ENCODE results near the gene EXT2.

The EXT2 gene

DNA sequence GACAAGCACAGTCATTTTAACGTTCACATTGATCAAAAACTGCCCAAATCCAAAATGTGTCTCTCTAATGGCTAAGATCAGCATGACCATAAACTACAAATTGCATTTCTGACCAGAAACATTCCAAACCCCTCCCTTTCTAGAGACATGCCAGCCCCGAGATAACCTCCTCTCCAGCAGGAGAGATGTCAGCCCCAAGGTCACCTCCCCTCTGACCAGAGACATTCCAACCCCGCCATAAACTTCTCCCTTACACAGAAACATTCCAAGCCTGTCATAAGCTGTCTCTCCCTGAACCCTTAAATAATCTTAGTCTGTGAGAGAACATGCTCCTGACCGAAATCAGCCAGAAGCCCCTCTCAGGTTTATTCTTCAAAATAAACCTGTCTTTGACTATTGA is 6.6 kb upstream of the EXT2 start:
- ChIA-PET POLR2A (no interaction called here), CTCF (no interaction called here)
- DNase-seq (ENCODE audit: extremely low spot score), result no peak
- TF ChIP-seq FOXM1 (IDR thresholded peaks at IDR 0.05; ENCODE audit: borderline replicate concordance) (no peak), SP1 (IDR thresholded peaks at IDR 0.05) (no peak), FOXK2 (IDR thresholded peaks at IDR 0.05) (no peak), HDGF (IDR thresholded peaks at IDR 0.05; ENCODE audit: borderline replicate concordance) (no peak), FOXA1 (IDR thresholded peaks at IDR 0.05) (no peak), NFRKB (IDR thresholded peaks at IDR 0.05) (no peak)

DNA sequence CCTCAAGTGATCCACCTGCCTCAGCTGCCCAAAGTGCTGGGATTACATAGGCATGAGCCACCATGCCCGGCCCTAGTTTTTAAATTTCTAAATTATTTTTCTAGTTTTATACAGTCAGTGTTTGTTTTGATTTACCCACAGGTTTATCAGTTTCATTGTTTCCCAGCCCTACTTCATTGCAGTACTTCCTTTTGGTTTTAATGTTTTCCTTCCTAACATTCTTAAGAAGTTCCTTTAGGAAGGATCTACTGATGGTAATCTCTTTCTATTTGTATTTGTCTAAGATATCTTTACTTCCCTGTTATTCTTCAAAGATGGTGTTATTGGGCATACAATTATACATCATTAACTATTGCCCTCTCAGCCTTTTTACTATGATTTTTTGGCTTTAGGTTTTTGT is 4.9 kb upstream of the EXT2 start:
- ChIA-PET POLR2A (no interaction called here), CTCF (no interaction called here)
- TF ChIP-seq TARDBP (IDR thresholded peaks at IDR 0.05), result no peak
- TF ChIP-seq FOXM1 (IDR thresholded peaks at IDR 0.05; ENCODE audit: borderline replicate concordance), result no peak
- no peak for TF ChIP-seq BHLHE40 (IDR thresholded peaks at IDR 0.05; ENCODE audit: borderline replicate concordance)
- no peak for TF ChIP-seq LEF1 (IDR thresholded peaks at IDR 0.05; ENCODE audit: borderline replicate concordance)
- no peak for TF ChIP-seq ELF4 (IDR thresholded peaks at IDR 0.05)
- no peak for TF ChIP-seq ARNT (IDR thresholded peaks at IDR 0.05)
- no peak for TF ChIP-seq NFRKB (IDR thresholded peaks at IDR 0.05)
- TF ChIP-seq, protein P1, sequence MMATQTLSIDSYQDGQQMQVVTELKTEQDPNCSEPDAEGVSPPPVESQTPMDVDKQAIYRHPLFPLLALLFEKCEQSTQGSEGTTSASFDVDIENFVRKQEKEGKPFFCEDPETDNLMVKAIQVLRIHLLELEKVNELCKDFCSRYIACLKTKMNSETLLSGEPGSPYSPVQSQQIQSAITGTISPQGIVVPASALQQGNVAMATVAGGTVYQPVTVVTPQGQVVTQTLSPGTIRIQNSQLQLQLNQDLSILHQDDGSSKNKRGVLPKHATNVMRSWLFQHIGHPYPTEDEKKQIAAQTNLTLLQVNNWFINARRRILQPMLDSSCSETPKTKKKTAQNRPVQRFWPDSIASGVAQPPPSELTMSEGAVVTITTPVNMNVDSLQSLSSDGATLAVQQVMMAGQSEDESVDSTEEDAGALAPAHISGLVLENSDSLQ (IDR thresholded peaks at IDR 0.05), result no peak
- no peak for TF ChIP-seq SUZ12 (IDR thresholded peaks at IDR 0.05)
- TF ChIP-seq HDGF (IDR thresholded peaks at IDR 0.05; ENCODE audit: borderline replicate concordance), result no peak
- no peak for TF ChIP-seq SP1 (IDR thresholded peaks at IDR 0.05)
- TF ChIP-seq CTBP1 (IDR thresholded peaks at IDR 0.05; ENCODE audit: borderline replicate concordance), result no peak
- TF ChIP-seq ZNF384 (IDR thresholded peaks at IDR 0.05), result no peak
- TF ChIP-seq FOXA1 (IDR thresholded peaks at IDR 0.05), result no peak
- TF ChIP-seq FOXK2 (IDR thresholded peaks at IDR 0.05), result no peak
- TF ChIP-seq L3MBTL2 (conservative IDR thresholded peaks at IDR 0.05), result no peak
- no peak for DNase-seq (ENCODE audit: extremely low spot score)

DNA sequence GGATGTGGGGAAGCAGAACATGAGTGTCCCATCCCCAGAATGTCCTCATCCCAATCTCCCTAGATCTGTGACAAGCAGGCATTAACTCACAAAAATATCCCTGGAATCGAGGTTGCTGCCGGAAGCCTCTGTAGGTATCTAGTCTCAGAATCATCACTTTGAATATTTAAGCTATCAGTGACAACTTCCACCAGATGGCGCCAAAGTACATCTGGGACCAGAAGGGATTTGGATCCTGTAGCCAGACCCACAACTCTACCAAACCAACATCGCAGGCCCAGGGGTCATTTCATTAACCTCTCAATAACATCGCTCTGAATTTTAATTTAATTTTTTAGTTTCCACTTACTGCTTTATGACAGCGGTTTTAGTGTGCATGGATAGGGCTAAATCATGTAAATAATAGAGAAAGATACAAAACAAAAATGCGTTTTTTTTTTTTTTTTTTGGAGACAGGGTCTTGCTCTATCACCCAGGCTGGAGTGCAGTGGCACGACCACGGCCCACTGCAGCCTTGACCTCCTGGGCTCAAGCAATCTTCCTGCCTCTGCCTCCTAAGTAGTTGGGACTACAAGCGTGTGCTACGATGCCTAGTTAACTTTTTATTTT is 1.1 kb upstream of the EXT2 start:
- peak; percentile 75 for DNase-seq (ENCODE audit: extremely low spot score)
- TF ChIP-seq L3MBTL2 (conservative IDR thresholded peaks at IDR 0.05) (no peak), TARDBP (IDR thresholded peaks at IDR 0.05) (no peak), FOXA1 (IDR thresholded peaks at IDR 0.05) (no peak), BHLHE40 (IDR thresholded peaks at IDR 0.05; ENCODE audit: borderline replicate concordance) (no peak), HDGF (IDR thresholded peaks at IDR 0.05; ENCODE audit: borderline replicate concordance) (no peak), ELF4 (IDR thresholded peaks at IDR 0.05) (no peak), SUZ12 (IDR thresholded peaks at IDR 0.05) (no peak), SP1 (IDR thresholded peaks at IDR 0.05) (no peak), FOXM1 (IDR thresholded peaks at IDR 0.05; ENCODE audit: borderline replicate concordance) (no peak)
- CTCF ChIA-PET, result interaction anchor here (0.6 to 3.0 kb wide), 11 partner anchors 10 to 543 kb away, joined by 3 to 16 read pairs (median 3); no protein-coding TSS in a partner anchor
- POLR2A ChIA-PET, result no interaction called here

DNA sequence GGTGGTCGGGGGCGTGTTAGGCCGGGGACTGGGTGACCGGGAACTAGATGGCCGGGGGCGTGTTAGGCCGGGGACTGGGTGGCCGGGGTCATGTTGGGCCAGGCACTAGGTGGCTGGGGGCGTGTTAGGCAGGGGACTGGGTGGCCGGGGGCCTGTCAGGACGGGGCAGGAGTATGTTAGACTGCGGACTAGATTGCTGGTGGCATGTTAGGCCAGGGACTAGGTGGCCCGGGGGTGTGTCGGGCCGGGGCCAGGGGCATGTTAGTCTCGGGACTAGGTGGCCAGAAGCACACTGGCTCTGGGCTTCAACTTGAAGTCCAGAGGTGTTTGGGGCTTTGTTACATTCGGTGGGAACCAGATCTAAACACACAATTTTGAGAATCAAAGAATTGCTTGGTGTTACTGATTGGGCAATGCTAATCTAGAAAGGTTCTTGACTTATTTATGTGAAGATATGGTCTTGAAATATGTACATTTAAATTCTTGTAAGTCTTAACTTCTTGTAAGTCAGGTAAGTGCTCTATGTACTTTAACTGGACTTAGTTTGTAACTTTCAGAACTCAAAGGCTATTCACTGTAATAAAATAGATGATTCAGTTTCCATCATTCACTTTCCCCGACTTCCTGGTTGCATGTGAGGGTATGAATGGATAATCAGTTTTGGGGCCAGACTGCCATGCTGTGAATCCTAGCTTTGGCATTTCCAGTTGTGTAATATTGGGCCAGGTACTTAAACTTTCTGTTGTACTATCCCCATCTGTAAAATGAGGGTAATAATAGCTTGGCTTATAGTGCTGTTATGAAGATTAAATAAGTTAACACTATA is 1.1 kb downstream of the EXT2 start:
- no peak for TF ChIP-seq SP1 (IDR thresholded peaks at IDR 0.05)
- TF ChIP-seq ZNF384 (IDR thresholded peaks at IDR 0.05), result no peak
- TF ChIP-seq ELF4 (IDR thresholded peaks at IDR 0.05), result no peak
- no peak for TF ChIP-seq NFRKB (IDR thresholded peaks at IDR 0.05)
- no peak for TF ChIP-seq ARNT (IDR thresholded peaks at IDR 0.05)
- no peak for TF ChIP-seq LEF1 (IDR thresholded peaks at IDR 0.05; ENCODE audit: borderline replicate concordance)
- TF ChIP-seq SUZ12 (IDR thresholded peaks at IDR 0.05), result no peak
- no peak for TF ChIP-seq FOXA1 (IDR thresholded peaks at IDR 0.05)
- ChIA-PET POLR2A (no interaction called here), CTCF (no interaction called here)
- DNase-seq (ENCODE audit: extremely low spot score), result no peak

DNA sequence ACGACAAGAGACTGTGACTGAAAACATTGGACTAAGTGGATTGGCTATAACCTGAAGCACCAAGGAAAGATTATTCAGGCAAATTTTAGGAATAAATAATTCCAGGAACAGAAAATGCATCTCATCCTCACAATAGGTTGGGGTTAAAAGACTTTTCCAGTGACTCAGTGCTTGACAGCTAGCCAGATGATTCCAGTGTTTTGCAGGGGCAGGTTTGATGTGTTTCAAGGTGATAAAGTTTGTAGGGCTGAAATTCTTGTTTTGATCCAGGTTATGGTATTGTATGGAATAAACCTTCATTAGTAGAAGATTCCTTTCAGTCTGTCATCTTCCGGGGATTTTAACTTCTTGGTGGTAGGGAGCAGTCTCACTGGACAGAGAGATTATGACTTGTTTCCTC is 2.3 kb downstream of the EXT2 start:
- ChIA-PET CTCF (no interaction called here), POLR2A (no interaction called here)
- TF ChIP-seq SUZ12 (IDR thresholded peaks at IDR 0.05), result no peak
- TF ChIP-seq FOXK2 (IDR thresholded peaks at IDR 0.05), result no peak
- no peak for TF ChIP-seq HDGF (IDR thresholded peaks at IDR 0.05; ENCODE audit: borderline replicate concordance)
- TF ChIP-seq TARDBP (IDR thresholded peaks at IDR 0.05), result no peak
- no peak for TF ChIP-seq FOXA1 (IDR thresholded peaks at IDR 0.05)
- DNase-seq (ENCODE audit: extremely low spot score), result no peak

DNA sequence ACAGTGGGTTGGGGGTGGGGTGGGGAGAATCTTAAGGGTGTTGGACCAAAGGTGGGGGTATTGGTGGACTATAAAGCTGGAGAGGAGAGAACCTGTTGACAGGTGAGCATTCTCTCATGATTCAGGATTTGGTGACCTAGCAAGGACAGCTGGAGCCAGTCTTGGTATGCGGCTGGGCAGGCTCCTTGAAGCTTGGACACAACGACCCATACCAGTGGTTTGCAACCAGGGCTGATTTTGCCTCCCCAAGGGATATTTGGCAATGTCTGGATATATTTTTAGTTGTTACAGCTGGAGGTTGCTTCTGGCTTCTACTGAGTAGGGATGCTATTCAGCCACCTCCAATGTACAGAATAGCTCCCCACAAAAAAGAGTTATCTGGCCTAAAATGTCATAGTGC is 5.6 kb downstream of the EXT2 start:
- ChIA-PET POLR2A (no interaction called here), CTCF (interaction anchor here (1.9 kb wide), 1 partner anchor 9 kb away, joined by 9 read pairs; no protein-coding TSS in a partner anchor)
- DNase-seq (ENCODE audit: extremely low spot score), result no peak
- TF ChIP-seq HDGF (IDR thresholded peaks at IDR 0.05; ENCODE audit: borderline replicate concordance), result no peak

DNA sequence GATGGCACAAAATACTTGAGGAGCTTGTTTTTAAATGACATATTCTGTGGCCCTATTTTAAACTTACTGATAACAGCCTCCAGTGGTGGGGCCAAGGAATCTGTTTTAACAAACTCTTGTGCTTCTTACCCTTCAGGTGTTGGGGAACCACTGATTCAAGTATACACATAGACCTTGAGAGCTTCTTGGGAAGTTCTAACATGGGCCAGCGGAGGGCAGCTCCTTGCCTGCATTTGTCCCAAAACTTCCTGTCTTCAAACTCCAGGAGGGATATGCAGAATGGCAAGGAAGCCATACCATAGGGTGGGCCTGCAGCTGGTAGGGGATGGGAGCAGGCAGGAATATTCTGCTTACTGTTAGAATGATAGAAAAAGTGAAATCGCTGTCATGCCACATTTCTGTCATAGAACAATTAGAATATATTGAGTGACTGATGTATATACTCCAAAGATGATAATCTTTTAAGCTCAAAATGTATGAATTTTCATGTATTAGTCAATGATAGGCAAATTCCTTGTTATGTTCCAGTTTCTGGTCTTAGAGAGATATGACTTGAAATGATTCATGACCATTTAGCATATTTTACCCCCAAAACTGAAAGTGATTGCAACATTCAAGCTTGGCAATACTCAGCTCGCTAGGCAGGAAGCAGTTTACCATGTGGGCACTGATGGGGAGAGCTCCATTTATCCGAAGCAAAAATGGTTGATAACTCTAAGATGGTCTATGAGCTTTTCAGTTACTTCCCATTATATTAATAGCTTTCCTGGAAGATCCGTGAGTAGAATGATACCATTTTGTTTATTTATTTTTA is 9.2 kb downstream of the EXT2 start:
- POLR2A ChIA-PET, result interaction anchor here (1.3 kb wide), 1 partner anchor 9 kb away, joined by 4 read pairs; the partner anchor contains the start of gene EXT2
- no peak for DNase-seq (ENCODE audit: extremely low spot score)
- TF ChIP-seq FOXM1 (IDR thresholded peaks at IDR 0.05; ENCODE audit: borderline replicate concordance) (no peak), HDGF (IDR thresholded peaks at IDR 0.05; ENCODE audit: borderline replicate concordance) (no peak), NFRKB (IDR thresholded peaks at IDR 0.05) (no peak), SP1 (IDR thresholded peaks at IDR 0.05) (no peak), ARNT (IDR thresholded peaks at IDR 0.05) (no peak), LEF1 (IDR thresholded peaks at IDR 0.05; ENCODE audit: borderline replicate concordance) (no peak), BHLHE40 (IDR thresholded peaks at IDR 0.05; ENCODE audit: borderline replicate concordance) (no peak), TARDBP (IDR thresholded peaks at IDR 0.05) (no peak), SUZ12 (IDR thresholded peaks at IDR 0.05) (no peak), ZNF384 (IDR thresholded peaks at IDR 0.05) (no peak), L3MBTL2 (conservative IDR thresholded peaks at IDR 0.05) (no peak), ELF4 (IDR thresholded peaks at IDR 0.05) (no peak), CTBP1 (IDR thresholded peaks at IDR 0.05; ENCODE audit: borderline replicate concordance) (no peak), FOXA1 (IDR thresholded peaks at IDR 0.05) (no peak), FOXK2 (IDR thresholded peaks at IDR 0.05) (no peak)
- TF ChIP-seq, protein P1 (IDR thresholded peaks at IDR 0.05), result no peak
- CTCF ChIA-PET, result interaction anchor here (0.6 to 2.4 kb wide), 4 partner anchors 10 to 74 kb away, joined by 3 to 16 read pairs (median 4); partner anchors contain the start of gene EXT2

Measured in HEK293T (cell line).